ENCODE data around the gene OLIG3. TPM values are rescaled to one million over a fixed set of nuclear protein-coding genes. Genes with fewer than 3 reads are reported as not detected.

The OLIG3 gene
- total RNA-seq, 1 experiment from 2014 or later: 5.4 TPM

DNA sequence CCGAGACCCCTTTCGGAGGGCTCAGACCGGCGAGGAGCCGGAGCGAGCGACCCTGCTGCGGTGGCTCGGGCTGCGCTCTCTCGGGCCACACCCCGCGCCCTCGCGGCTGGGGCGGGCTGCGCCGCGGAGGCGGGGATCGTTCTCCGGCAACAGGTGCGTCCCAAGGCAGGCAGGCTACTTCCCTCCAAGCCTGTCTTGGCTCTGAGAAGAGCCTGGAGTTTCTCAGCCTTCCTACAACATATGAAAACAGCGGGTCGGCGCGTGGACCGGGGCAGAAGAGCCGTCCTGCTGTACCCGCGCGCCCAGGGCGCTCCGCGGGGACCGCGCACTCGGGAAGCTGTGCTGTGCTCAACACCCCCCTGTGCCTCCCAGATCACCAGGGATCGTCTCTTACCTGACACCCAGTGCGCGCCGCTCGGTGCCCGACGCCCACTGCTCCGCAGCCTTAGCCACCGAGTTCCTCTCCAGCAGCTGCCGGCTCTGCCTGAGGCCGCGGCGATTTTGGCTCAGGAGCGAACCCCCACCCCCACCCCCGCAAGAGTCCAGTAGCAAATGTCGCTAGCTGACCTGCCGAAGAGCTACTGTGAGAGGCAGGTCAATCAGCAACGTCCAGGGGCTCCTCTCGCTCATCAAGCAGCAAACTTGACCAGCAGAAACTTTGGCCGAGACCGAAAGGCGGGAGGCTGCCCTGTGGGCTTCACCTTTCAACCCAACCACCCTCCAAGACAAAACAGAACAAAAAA lies 3.7 kb upstream of the OLIG3 start:
- no peaks in the 10 kb centered on the region for H3K9me3 Mint-ChIP-seq
- no peaks in the 10 kb centered on the region for H3K36me3 Mint-ChIP-seq
- DNase-seq (ENCODE audit: low spot score) (peak; percentile 67), ATAC-seq (peak; percentile 32)
- H3K4me3 Mint-ChIP-seq: peak overlapping the region; percentile 80
- ChIA-PET POLR2A (interaction anchor here (1.2 kb wide), 1 partner anchor 9 kb away, joined by 4 read pairs; no protein-coding TSS in a partner anchor), CTCF (interaction anchor here (0.8 to 3.9 kb wide), 3 partner anchors 9 to 144 kb away, joined by 5 to 41 read pairs (median 5); no protein-coding TSS in a partner anchor)
- no peak overlapping the region for H3K27ac Mint-ChIP-seq
- peaks cover 39% of the 10 kb centered on the region for H3K4me1 Mint-ChIP-seq
- H3K27me3 Mint-ChIP-seq (ENCODE audit: low read depth): peaks cover 93% of the 10 kb centered on the region
- TF ChIP-seq, protein P1, sequence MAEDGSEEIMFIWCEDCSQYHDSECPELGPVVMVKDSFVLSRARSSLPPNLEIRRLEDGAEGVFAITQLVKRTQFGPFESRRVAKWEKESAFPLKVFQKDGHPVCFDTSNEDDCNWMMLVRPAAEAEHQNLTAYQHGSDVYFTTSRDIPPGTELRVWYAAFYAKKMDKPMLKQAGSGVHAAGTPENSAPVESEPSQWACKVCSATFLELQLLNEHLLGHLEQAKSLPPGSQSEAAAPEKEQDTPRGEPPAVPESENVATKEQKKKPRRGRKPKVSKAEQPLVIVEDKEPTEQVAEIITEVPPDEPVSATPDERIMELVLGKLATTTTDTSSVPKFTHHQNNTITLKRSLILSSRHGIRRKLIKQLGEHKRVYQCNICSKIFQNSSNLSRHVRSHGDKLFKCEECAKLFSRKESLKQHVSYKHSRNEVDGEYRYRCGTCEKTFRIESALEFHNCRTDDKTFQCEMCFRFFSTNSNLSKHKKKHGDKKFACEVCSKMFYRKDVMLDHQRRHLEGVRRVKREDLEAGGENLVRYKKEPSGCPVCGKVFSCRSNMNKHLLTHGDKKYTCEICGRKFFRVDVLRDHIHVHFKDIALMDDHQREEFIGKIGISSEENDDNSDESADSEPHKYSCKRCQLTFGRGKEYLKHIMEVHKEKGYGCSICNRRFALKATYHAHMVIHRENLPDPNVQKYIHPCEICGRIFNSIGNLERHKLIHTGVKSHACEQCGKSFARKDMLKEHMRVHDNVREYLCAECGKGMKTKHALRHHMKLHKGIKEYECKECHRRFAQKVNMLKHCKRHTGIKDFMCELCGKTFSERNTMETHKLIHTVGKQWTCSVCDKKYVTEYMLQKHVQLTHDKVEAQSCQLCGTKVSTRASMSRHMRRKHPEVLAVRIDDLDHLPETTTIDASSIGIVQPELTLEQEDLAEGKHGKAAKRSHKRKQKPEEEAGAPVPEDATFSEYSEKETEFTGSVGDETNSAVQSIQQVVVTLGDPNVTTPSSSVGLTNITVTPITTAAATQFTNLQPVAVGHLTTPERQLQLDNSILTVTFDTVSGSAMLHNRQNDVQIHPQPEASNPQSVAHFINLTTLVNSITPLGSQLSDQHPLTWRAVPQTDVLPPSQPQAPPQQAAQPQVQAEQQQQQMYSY (CRISPR knock-in tag; IDR thresholded peaks at IDR 0.05): 0 out of 2 replicates have a peak, but pooled peaks have one; percentile 16
- no peak for TF ChIP-seq ZNF138 (CRISPR knock-in tag; conservative IDR thresholded peaks at IDR 0.05)
- TF ChIP-seq, protein P2, sequence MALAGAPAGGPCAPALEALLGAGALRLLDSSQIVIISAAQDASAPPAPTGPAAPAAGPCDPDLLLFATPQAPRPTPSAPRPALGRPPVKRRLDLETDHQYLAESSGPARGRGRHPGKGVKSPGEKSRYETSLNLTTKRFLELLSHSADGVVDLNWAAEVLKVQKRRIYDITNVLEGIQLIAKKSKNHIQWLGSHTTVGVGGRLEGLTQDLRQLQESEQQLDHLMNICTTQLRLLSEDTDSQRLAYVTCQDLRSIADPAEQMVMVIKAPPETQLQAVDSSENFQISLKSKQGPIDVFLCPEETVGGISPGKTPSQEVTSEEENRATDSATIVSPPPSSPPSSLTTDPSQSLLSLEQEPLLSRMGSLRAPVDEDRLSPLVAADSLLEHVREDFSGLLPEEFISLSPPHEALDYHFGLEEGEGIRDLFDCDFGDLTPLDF (CRISPR knock-in tag; IDR thresholded peaks at IDR 0.05): no peak
- no peak for TF ChIP-seq CREM (CRISPR knock-in tag; IDR thresholded peaks at IDR 0.05)
- TF ChIP-seq, protein P3, sequence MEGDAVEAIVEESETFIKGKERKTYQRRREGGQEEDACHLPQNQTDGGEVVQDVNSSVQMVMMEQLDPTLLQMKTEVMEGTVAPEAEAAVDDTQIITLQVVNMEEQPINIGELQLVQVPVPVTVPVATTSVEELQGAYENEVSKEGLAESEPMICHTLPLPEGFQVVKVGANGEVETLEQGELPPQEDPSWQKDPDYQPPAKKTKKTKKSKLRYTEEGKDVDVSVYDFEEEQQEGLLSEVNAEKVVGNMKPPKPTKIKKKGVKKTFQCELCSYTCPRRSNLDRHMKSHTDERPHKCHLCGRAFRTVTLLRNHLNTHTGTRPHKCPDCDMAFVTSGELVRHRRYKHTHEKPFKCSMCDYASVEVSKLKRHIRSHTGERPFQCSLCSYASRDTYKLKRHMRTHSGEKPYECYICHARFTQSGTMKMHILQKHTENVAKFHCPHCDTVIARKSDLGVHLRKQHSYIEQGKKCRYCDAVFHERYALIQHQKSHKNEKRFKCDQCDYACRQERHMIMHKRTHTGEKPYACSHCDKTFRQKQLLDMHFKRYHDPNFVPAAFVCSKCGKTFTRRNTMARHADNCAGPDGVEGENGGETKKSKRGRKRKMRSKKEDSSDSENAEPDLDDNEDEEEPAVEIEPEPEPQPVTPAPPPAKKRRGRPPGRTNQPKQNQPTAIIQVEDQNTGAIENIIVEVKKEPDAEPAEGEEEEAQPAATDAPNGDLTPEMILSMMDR (IDR thresholded peaks at IDR 0.05): no peak
- TF ChIP-seq RORB (CRISPR knock-in tag; IDR thresholded peaks at IDR 0.05): no peak
- peak; percentile 17; the same call in 1 of the 2 replicates for TF ChIP-seq TEAD1 (CRISPR knock-in tag; IDR thresholded peaks at IDR 0.05)
- TF ChIP-seq SP1 (CRISPR knock-in tag; conservative IDR thresholded peaks at IDR 0.05): 0 out of 2 replicates have a peak, but pooled peaks have one; percentile 50
- TF ChIP-seq NR3C1 (CRISPR knock-in tag; conservative IDR thresholded peaks at IDR 0.05; ENCODE audit: low read depth): 0 out of 2 replicates have a peak, but pooled peaks have one; percentile 29
- no peak for TF ChIP-seq ZNF263 (CRISPR knock-in tag; IDR thresholded peaks at IDR 0.05; ENCODE audit: low read depth)
- TF ChIP-seq, protein P4, sequence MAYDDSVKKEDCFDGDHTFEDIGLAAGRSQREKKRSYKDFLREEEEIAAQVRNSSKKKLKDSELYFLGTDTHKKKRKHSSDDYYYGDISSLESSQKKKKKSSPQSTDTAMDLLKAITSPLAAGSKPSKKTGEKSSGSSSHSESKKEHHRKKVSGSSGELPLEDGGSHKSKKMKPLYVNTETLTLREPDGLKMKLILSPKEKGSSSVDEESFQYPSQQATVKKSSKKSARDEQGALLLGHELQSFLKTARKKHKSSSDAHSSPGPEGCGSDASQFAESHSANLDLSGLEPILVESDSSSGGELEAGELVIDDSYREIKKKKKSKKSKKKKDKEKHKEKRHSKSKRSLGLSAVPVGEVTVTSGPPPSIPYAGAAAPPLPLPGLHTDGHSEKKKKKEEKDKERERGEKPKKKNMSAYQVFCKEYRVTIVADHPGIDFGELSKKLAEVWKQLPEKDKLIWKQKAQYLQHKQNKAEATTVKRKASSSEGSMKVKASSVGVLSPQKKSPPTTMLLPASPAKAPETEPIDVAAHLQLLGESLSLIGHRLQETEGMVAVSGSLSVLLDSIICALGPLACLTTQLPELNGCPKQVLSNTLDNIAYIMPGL (CRISPR knock-in tag; IDR thresholded peaks at IDR 0.05): no peak
- TF ChIP-seq IRF2 (CRISPR knock-in tag; IDR thresholded peaks at IDR 0.05; ENCODE audit: borderline replicate concordance, low read depth): no peak
- TF ChIP-seq, protein P5, sequence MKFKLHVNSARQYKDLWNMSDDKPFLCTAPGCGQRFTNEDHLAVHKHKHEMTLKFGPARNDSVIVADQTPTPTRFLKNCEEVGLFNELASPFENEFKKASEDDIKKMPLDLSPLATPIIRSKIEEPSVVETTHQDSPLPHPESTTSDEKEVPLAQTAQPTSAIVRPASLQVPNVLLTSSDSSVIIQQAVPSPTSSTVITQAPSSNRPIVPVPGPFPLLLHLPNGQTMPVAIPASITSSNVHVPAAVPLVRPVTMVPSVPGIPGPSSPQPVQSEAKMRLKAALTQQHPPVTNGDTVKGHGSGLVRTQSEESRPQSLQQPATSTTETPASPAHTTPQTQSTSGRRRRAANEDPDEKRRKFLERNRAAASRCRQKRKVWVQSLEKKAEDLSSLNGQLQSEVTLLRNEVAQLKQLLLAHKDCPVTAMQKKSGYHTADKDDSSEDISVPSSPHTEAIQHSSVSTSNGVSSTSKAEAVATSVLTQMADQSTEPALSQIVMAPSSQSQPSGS (CRISPR knock-in tag; IDR thresholded peaks at IDR 0.05; ENCODE audit: borderline replicate concordance, low read depth): no peak
- TF ChIP-seq, protein P6, sequence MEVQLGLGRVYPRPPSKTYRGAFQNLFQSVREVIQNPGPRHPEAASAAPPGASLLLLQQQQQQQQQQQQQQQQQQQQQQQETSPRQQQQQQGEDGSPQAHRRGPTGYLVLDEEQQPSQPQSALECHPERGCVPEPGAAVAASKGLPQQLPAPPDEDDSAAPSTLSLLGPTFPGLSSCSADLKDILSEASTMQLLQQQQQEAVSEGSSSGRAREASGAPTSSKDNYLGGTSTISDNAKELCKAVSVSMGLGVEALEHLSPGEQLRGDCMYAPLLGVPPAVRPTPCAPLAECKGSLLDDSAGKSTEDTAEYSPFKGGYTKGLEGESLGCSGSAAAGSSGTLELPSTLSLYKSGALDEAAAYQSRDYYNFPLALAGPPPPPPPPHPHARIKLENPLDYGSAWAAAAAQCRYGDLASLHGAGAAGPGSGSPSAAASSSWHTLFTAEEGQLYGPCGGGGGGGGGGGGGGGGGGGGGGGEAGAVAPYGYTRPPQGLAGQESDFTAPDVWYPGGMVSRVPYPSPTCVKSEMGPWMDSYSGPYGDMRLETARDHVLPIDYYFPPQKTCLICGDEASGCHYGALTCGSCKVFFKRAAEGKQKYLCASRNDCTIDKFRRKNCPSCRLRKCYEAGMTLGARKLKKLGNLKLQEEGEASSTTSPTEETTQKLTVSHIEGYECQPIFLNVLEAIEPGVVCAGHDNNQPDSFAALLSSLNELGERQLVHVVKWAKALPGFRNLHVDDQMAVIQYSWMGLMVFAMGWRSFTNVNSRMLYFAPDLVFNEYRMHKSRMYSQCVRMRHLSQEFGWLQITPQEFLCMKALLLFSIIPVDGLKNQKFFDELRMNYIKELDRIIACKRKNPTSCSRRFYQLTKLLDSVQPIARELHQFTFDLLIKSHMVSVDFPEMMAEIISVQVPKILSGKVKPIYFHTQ (CRISPR knock-in tag; IDR thresholded peaks at IDR 0.05): no peak
- TF ChIP-seq, protein P7, sequence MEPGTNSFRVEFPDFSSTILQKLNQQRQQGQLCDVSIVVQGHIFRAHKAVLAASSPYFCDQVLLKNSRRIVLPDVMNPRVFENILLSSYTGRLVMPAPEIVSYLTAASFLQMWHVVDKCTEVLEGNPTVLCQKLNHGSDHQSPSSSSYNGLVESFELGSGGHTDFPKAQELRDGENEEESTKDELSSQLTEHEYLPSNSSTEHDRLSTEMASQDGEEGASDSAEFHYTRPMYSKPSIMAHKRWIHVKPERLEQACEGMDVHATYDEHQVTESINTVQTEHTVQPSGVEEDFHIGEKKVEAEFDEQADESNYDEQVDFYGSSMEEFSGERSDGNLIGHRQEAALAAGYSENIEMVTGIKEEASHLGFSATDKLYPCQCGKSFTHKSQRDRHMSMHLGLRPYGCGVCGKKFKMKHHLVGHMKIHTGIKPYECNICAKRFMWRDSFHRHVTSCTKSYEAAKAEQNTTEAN (CRISPR knock-in tag; IDR thresholded peaks at IDR 0.05): no peak
- no peak for TF ChIP-seq RELA (CRISPR knock-in tag; IDR thresholded peaks at IDR 0.05; ENCODE audit: borderline replicate concordance)
- TF ChIP-seq, protein P8, sequence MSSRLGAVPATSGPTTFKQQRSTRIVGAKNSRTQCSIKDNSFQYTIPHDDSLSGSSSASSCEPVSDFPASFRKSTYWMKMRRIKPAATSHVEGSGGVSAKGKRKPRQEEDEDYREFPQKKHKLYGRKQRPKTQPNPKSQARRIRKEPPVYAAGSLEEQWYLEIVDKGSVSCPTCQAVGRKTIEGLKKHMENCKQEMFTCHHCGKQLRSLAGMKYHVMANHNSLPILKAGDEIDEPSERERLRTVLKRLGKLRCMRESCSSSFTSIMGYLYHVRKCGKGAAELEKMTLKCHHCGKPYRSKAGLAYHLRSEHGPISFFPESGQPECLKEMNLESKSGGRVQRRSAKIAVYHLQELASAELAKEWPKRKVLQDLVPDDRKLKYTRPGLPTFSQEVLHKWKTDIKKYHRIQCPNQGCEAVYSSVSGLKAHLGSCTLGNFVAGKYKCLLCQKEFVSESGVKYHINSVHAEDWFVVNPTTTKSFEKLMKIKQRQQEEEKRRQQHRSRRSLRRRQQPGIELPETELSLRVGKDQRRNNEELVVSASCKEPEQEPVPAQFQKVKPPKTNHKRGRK (CRISPR knock-in tag; IDR thresholded peaks at IDR 0.05; ENCODE audit: borderline replicate concordance): no peak
- no peak for TF ChIP-seq SMAD3 (CRISPR knock-in tag; IDR thresholded peaks at IDR 0.05; ENCODE audit: borderline replicate concordance)
- TF ChIP-seq FOXP1 (CRISPR knock-in tag; IDR thresholded peaks at IDR 0.05; ENCODE audit: borderline replicate concordance): 0 out of 2 replicates have a peak, but pooled peaks have one; percentile 29
- no peak for TF ChIP-seq FOXK1 (CRISPR knock-in tag; IDR thresholded peaks at IDR 0.05)

Measured in WTC11 (cell line).